ENCODE results near the gene XYLB.

The XYLB gene

DNA sequence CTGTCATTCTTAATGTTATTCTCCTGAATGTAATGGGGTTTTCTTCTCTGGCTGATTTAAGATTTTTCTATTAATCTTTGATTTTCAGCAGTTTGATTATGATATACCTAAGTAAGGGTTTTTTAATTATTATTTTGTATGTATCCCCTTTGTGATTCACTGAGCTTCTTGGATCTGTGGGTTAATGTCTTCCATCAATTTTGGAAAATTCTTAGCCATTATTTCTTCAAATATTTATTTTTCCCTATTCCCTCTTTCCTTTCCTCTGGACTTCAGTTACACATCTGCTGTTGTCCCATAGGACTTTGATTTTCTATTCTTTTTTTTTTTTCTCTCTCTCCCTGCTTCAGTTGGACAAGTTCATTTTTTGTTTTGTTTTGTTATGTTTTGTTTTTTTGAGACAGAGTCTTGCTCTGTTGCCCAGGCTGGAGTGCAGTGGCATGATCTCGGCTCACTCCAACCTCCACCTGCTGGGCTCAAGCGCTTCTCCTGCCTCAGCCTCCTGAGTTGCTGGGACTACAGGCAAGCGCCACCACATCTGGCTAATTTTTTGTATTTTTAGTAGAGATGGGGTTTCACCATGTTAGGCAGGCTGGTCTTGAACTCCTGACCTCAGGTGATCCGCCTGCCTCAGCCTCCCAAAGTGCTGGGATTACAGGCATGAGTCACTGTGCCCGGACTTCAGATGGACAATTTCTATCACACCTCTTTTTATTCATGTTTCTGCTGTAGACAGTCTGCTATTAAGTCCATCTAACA, 40.6 kb downstream of the XYLB start:
- ATAC-seq (ENCODE audit: insufficient read depth, low read depth) (no peak), DNase-seq (no peak)
- Histone ChIP-seq H2AFZ (ENCODE audit: low read depth, low read length) (no peak overlapping the region), H3K9me3 (ENCODE audit: insufficient read depth, low read length, severe bottlenecking) (peaks cover 13% of the 10 kb centered on the region), H3K79me2 (ENCODE audit: insufficient read depth, low read length) (no peaks in the 10 kb centered on the region), H3K36me3 (ENCODE audit: insufficient read depth, low read length) (peaks cover 31% of the 10 kb centered on the region), H3K9ac (ENCODE audit: low read depth, low read length) (no peak overlapping the region), H3K27ac (ENCODE audit: low read length) (no peak overlapping the region), H3K4me1 (ENCODE audit: insufficient read depth, low read length) (no peaks in the 10 kb centered on the region), H3K27me3 (ENCODE audit: insufficient read depth, low read length, poor library complexity) (no peaks in the 10 kb centered on the region), H4K20me1 (ENCODE audit: insufficient read depth, low read length) (no peaks in the 10 kb centered on the region), H3K4me2 (ENCODE audit: insufficient read depth, low read length) (no peak overlapping the region), H3K4me3 (ENCODE audit: low read depth in 1 of 2, low read length in 2 of 2) (no peak overlapping the region)
- no peak for TF ChIP-seq EZH2 (IDR thresholded peaks at IDR 0.05; ENCODE audit: borderline replicate concordance, low read depth, low read length, severe bottlenecking)
- TF ChIP-seq, protein P1, sequence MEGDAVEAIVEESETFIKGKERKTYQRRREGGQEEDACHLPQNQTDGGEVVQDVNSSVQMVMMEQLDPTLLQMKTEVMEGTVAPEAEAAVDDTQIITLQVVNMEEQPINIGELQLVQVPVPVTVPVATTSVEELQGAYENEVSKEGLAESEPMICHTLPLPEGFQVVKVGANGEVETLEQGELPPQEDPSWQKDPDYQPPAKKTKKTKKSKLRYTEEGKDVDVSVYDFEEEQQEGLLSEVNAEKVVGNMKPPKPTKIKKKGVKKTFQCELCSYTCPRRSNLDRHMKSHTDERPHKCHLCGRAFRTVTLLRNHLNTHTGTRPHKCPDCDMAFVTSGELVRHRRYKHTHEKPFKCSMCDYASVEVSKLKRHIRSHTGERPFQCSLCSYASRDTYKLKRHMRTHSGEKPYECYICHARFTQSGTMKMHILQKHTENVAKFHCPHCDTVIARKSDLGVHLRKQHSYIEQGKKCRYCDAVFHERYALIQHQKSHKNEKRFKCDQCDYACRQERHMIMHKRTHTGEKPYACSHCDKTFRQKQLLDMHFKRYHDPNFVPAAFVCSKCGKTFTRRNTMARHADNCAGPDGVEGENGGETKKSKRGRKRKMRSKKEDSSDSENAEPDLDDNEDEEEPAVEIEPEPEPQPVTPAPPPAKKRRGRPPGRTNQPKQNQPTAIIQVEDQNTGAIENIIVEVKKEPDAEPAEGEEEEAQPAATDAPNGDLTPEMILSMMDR (IDR thresholded peaks at IDR 0.05; ENCODE audit: borderline replicate concordance, extremely low read depth, low read length, poor library complexity, severe bottlenecking): no peak

DNA sequence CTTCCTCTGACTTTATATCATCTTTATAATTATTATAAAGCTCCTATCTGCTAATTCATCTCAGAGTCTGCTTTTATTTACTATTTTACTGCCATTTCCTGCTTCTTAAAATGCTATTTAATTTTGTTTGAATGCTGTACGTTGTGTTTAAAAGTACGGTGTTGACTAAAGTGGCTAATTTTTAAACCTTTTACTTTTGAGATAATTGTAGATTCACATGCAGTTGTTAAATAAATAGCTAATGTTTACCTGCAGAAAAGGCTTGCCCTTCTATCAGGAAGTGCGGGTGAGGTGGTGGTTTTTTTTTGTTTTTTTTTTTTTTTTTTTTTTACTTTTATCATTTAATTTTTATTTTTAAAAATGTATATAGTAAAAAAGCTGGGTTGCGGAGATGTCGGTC, 41.3 kb downstream of the XYLB start:
- no peaks in the 10 kb centered on the region for H4K20me1 ChIP-seq (ENCODE audit: insufficient read depth, low read length)
- H3K36me3 ChIP-seq (ENCODE audit: insufficient read depth, low read length): peaks cover 31% of the 10 kb centered on the region
- no peak for TF ChIP-seq EZH2 (IDR thresholded peaks at IDR 0.05; ENCODE audit: borderline replicate concordance, low read depth, low read length, severe bottlenecking)
- TF ChIP-seq, protein P1 (IDR thresholded peaks at IDR 0.05; ENCODE audit: borderline replicate concordance, extremely low read depth, low read length, poor library complexity, severe bottlenecking): no peak
- DNase-seq: no peak
- no peak overlapping the region for H3K4me2 ChIP-seq (ENCODE audit: insufficient read depth, low read length)
- no peaks in the 10 kb centered on the region for H3K79me2 ChIP-seq (ENCODE audit: insufficient read depth, low read length)
- H3K27me3 ChIP-seq (ENCODE audit: insufficient read depth, low read length, poor library complexity): no peaks in the 10 kb centered on the region
- H3K4me3 ChIP-seq (ENCODE audit: low read depth in 1 of 2, low read length in 2 of 2): no peak overlapping the region
- no peak overlapping the region for H2AFZ ChIP-seq (ENCODE audit: low read depth, low read length)
- H3K4me1 ChIP-seq (ENCODE audit: insufficient read depth, low read length): no peaks in the 10 kb centered on the region
- no peak overlapping the region for H3K27ac ChIP-seq (ENCODE audit: low read length)
- ATAC-seq (ENCODE audit: insufficient read depth, low read depth): no peak
- peaks cover 13% of the 10 kb centered on the region for H3K9me3 ChIP-seq (ENCODE audit: insufficient read depth, low read length, severe bottlenecking)
- no peak overlapping the region for H3K9ac ChIP-seq (ENCODE audit: low read depth, low read length)

DNA sequence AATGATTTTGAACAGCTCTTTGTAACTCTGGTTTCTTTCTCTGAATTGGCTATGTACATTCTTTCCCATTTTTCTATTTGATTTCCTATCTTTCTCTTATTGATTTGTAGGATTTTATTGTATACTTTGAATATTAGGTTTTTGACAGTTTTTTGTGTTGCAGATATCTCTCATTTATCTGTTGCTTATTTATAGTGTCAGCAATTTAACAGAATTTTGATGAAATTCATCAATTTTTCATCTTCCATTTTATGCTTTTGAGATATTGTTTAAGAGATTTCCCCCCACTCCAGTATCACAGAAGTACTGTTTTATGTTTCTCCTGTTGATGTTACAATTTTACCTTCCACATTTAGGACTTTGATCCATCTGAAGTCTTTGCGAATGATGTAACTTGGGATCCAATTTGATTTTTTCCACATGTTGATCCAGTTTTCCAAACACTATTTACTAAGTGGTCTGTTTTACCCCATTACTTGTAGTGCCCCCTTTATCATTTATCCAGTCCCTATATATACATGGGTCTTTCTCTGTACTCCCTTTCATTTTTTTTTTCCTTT, 46.1 kb downstream of the XYLB start:
- DNase-seq (no peak), ATAC-seq (ENCODE audit: insufficient read depth, low read depth) (no peak)
- H3K4me1 ChIP-seq (ENCODE audit: insufficient read depth, low read length): no peaks in the 10 kb centered on the region
- H3K4me2 ChIP-seq (ENCODE audit: insufficient read depth, low read length): no peak overlapping the region
- no peak overlapping the region for H3K9ac ChIP-seq (ENCODE audit: low read depth, low read length)
- H2AFZ ChIP-seq (ENCODE audit: low read depth, low read length): no peak overlapping the region
- H3K27ac ChIP-seq (ENCODE audit: low read length): no peak overlapping the region
- TF ChIP-seq EZH2 (IDR thresholded peaks at IDR 0.05; ENCODE audit: borderline replicate concordance, low read depth, low read length, severe bottlenecking): no peak
- TF ChIP-seq, protein P1 (IDR thresholded peaks at IDR 0.05; ENCODE audit: borderline replicate concordance, extremely low read depth, low read length, poor library complexity, severe bottlenecking): no peak
- H3K4me3 ChIP-seq (ENCODE audit: low read depth in 1 of 2, low read length in 2 of 2): no peak overlapping the region
- H3K27me3 ChIP-seq (ENCODE audit: insufficient read depth, low read length, poor library complexity): no peaks in the 10 kb centered on the region
- H3K79me2 ChIP-seq (ENCODE audit: insufficient read depth, low read length): no peaks in the 10 kb centered on the region
- peaks cover under 1% of the 10 kb centered on the region for H3K9me3 ChIP-seq (ENCODE audit: insufficient read depth, low read length, severe bottlenecking)
- peaks cover 42% of the 10 kb centered on the region for H3K36me3 ChIP-seq (ENCODE audit: insufficient read depth, low read length)
- H4K20me1 ChIP-seq (ENCODE audit: insufficient read depth, low read length): no peaks in the 10 kb centered on the region

Data from DND-41 (cell line).